Measurements from ENCODE around the gene SPATA21. TPM values are rescaled to one million over a fixed set of nuclear protein-coding genes. Genes with fewer than 3 reads are reported as not detected.

The SPATA21 gene
- total and polyA plus RNA-seq, 7 experiments from 2014 or later = not detected

DNA sequence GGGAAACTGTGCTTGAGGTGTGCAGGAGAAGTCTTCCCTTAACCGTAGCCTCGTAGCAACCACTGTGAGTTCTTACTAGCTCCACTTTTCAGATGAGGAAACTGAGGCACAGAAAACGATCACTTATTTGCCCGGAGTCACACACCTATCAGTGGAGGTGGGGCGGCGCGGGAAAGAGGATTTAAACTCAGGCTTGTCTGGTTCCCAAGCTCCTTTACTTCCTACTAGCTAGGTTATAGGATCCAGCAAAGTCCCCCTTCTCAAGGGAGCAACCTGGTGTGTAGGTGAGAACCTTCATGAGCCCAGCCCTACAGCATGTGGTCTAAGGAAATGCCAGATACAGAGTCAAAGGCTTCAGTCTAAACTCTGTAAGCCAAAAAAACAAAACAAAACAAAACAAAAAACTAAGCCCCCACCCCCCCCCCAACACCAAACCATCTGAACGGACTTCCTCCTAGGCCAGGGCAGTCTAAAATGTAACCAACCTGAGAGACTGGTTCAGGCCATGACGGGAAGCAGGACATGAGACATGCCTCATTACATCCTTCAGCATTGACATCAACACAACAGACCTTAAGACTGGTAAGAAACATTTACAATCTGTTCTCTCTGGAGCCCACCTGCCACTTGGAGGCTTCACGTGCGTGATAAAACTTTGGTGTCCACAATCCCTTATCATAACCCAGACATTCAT lies 84.2 kb downstream of the SPATA21 start:
- Histone ChIP-seq H3K27ac (ENCODE audit: low read depth, low read length) (peak overlapping the region; percentile 97), H3K9me3 (ENCODE audit: control insufficient read depth in 2 of 3, low read length in 3 of 3) (no peaks in the 10 kb centered on the region), H3K27me3 (ENCODE audit: control insufficient read depth in 2 of 2, insufficient read depth in 2 of 2, low read length in 2 of 2) (no peaks in the 10 kb centered on the region), H3K4me1 (ENCODE audit: control insufficient read depth in 2 of 2, insufficient read depth in 2 of 2, low read length in 2 of 2) (peaks cover 10 to 24% of the 10 kb centered on the region in 2 donors), H3K4me3 (ENCODE audit: low read length) (peak overlapping the region; percentile 71), H3K36me3 (ENCODE audit: control insufficient read depth in 2 of 3, insufficient read depth in 3 of 3, low read length in 3 of 3) (peaks cover 0 to 7% (median 0%) of the 10 kb centered on the region in 3 experiments)
- Mint-ChIP-seq H3K4me3 (peak overlapping the region; percentile 84 to 98 (median 94)), H3K36me3 (peaks cover 0 to 2% (median 0%) of the 10 kb centered on the region in 5 donors), H3K4me1 (peaks cover 17 to 39% (median 32%) of the 10 kb centered on the region in 7 donors), H3K27me3 (no peaks in the 10 kb centered on the region), H3K27ac (peak overlapping the region; percentile 69 to 97 (median 94)), H3K9me3 (no peaks in the 10 kb centered on the region)
- no peak for DNase-seq
- no peak for ATAC-seq
- ChIA-PET POLR2A (interaction anchor here (0.6 to 3.2 kb wide), 13 partner anchors 8 to 552 kb away, joined by 3 to 29 read pairs (median 3); partner anchors contain the start of genes CPLANE2, SZRD1 and ZBTB17), CTCF (interaction anchor here (0.8 to 3.2 kb wide), 4 partner anchors 10 to 274 kb away, joined by 3 to 24 read pairs (median 5); partner anchors contain the start of genes NECAP2 and SZRD1)
- intact Hi-C loops (cut with micrococcal nuclease) = loop anchor here (1.0 to 5.0 kb wide), 10 partner anchors 10 to 826 kb away; partner anchors contain the start of genes SZRD1 (in 2 of the 2), ZBTB17 (in 2 of the 2), CPLANE2 (in 1 of the 2) and DNAJC16 (in 1 of the 2)

- Histone ChIP-seq H3K4me3 (ENCODE audit: low read length) (peak within 1 kb of the TSS; percentile 71), H3K9me3 (ENCODE audit: control insufficient read depth in 2 of 3, low read length in 3 of 3) (no peaks in the 10 kb centered on the region), H3K27ac (ENCODE audit: low read depth, low read length) (peak within 1 kb of the TSS; percentile 97), H3K4me1 (ENCODE audit: control insufficient read depth in 2 of 2, insufficient read depth in 2 of 2, low read length in 2 of 2) (peaks cover 10 to 24% of the 10 kb centered on the region in 2 donors), H3K27me3 (ENCODE audit: control insufficient read depth in 2 of 2, insufficient read depth in 2 of 2, low read length in 2 of 2) (no peaks in the 10 kb centered on the region), H3K36me3 (ENCODE audit: control insufficient read depth in 2 of 3, insufficient read depth in 3 of 3, low read length in 3 of 3) (peaks cover 0 to 7% (median 0%) of the 10 kb centered on the region in 3 experiments)
- peak within 1 kb of the TSS; percentile 69 to 98 (median 94) for H3K27ac Mint-ChIP-seq
- no peaks in the 10 kb centered on the region for H3K27me3 Mint-ChIP-seq
- intact Hi-C loops (cut with micrococcal nuclease) = loop anchor here (1.0 to 5.0 kb wide), 10 partner anchors 11 to 825 kb away; partner anchors contain the start of genes SZRD1 (in 2 of the 2), ZBTB17 (in 2 of the 2), CPLANE2 (in 1 of the 2) and DNAJC16 (in 1 of the 2)
- ChIA-PET CTCF (interaction anchor here (0.7 to 3.2 kb wide), 4 partner anchors 10 to 282 kb away, joined by 3 to 24 read pairs (median 5); partner anchors contain the start of gene NECAP2), POLR2A (interaction anchor here (0.6 to 3.2 kb wide), 12 partner anchors 9 to 553 kb away, joined by 3 to 29 read pairs (median 4); partner anchors contain the start of genes CPLANE2, SZRD1 and ZBTB17)
- DNase-seq (peak; percentile 88 to 96 (median 94)), ATAC-seq (peak; percentile 95)
- peaks cover 0 to 2% (median 0%) of the 10 kb centered on the region in 5 donors for H3K36me3 Mint-ChIP-seq
- peak within 1 kb of the TSS; percentile 84 to 98 (median 94) for H3K4me3 Mint-ChIP-seq
- H3K4me1 Mint-ChIP-seq = peaks cover 17 to 44% (median 34%) of the 10 kb centered on the region in 7 donors
- no peaks in the 10 kb centered on the region for H3K9me3 Mint-ChIP-seq
These were observed 85.0 kb downstream of the SPATA21 start, which contains the start of gene FBXO42 for GRCh38 chr1:16351994-16352841. Gene FBXO42, minus strand, starts transcription at chr1:16352480. Its CDS starts 37,062 bp downstream, at chr1:16315418.

DNA sequence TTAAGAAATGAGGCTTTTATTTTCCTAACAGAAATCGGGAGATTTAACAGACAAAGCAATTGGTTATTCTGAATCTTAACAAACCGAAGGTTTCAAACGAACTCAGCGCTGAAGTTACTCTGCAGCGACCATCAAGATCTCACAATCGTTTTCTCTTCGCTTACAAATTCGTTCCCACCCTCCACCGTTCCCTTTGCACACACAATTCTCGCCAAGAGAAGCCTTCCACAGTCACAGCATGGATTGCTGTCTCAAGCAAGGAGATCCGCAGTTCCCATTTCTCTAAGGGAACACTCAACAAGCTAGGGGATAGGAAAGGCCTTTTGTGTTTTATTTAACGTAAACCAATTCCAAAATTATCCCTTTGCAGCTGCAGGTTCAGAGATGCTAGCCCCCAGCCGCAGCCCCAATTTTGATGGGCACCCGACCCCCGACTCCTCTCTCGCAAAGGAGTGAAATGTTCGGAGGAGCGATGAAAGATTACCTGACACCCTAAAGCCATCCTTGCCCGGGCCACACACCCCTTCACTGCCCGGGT lies 85.7 kb downstream of the SPATA21 start:
- CTCF ChIA-PET = interaction anchor here (0.7 to 3.2 kb wide), 4 partner anchors 11 to 283 kb away, joined by 3 to 24 read pairs (median 5); partner anchors contain the start of gene NECAP2
- Histone ChIP-seq H3K27ac (ENCODE audit: low read depth, low read length) (peak overlapping the region; percentile 97), H3K36me3 (ENCODE audit: control insufficient read depth in 2 of 3, insufficient read depth in 3 of 3, low read length in 3 of 3) (peaks cover 0 to 7% (median 0%) of the 10 kb centered on the region in 3 experiments), H3K9me3 (ENCODE audit: control insufficient read depth in 2 of 3, low read length in 3 of 3) (no peaks in the 10 kb centered on the region), H3K4me3 (ENCODE audit: low read length) (peak overlapping the region; percentile 71), H3K4me1 (ENCODE audit: control insufficient read depth in 2 of 2, insufficient read depth in 2 of 2, low read length in 2 of 2) (peaks cover 10 to 24% of the 10 kb centered on the region in 2 donors), H3K27me3 (ENCODE audit: control insufficient read depth in 2 of 2, insufficient read depth in 2 of 2, low read length in 2 of 2) (no peaks in the 10 kb centered on the region)
- Mint-ChIP-seq H3K27ac (peak overlapping the region; percentile 69 to 98 (median 94)), H3K4me3 (peak overlapping the region; percentile 84 to 98 (median 94)), H3K36me3 (peaks cover 0 to 2% (median 0%) of the 10 kb centered on the region in 5 donors), H3K4me1 (peaks cover 17 to 45% (median 34%) of the 10 kb centered on the region in 7 donors), H3K9me3 (no peaks in the 10 kb centered on the region), H3K27me3 (no peaks in the 10 kb centered on the region)
- no peak for ATAC-seq
- POLR2A ChIA-PET = interaction anchor here (1.0 to 3.2 kb wide), 8 partner anchors 10 to 554 kb away, joined by 3 to 29 read pairs (median 4); partner anchors contain the start of genes SZRD1 and ZBTB17
- intact Hi-C loops (cut with micrococcal nuclease) = loop anchor here (5.0 kb wide), 6 partner anchors 114 to 824 kb away; partner anchors contain the start of genes ZBTB17 (in 2 of the 2), CPLANE2 (in 1 of the 2), DNAJC16 (in 1 of the 2) and FAM131C (in 1 of the 2)
- DNase-seq = peak in 2 of 9 donors; percentile 8 to 11

DNA sequence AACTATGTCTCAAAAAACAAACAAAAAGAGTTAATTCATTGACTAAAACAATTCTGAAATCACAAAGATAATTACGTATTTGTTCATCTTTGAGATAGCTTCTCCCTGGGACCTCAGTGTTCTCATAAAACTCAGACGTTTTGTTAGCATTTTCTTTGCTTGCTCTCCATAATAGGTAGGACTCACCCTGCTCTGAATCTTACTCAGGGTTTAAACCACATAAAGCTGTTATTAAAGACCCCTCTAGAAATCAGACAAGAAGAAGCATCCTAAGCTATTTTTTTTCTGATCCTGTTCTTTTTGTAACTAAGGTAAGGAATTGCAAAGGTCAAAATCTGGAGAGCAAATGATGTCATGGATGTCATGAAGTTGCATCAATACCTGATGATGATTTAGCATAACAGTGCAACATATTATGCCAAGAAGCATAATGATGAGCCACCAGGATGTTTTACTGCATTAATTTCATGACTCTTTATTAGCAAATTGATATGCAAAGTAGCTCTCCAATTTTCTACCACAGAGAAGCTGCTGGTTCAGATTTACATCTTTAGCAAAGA lies 87.3 kb downstream of the SPATA21 start:
- ChIA-PET POLR2A (interaction anchor here (0.6 to 1.3 kb wide), 5 partner anchors 17 to 113 kb away, joined by 3 to 5 read pairs (median 3); partner anchors contain the start of genes CPLANE2 and SZRD1), CTCF (no interaction called here)
- peaks cover 0 to 4% (median 2%) of the 10 kb centered on the region in 5 donors for H3K36me3 Mint-ChIP-seq
- Histone ChIP-seq H3K27me3 (ENCODE audit: control insufficient read depth in 2 of 2, insufficient read depth in 2 of 2, low read length in 2 of 2) (no peaks in the 10 kb centered on the region), H3K4me3 (ENCODE audit: low read length) (no peak overlapping the region), H3K9me3 (ENCODE audit: control insufficient read depth in 2 of 3, low read length in 3 of 3) (no peaks in the 10 kb centered on the region), H3K4me1 (ENCODE audit: control insufficient read depth in 2 of 2, insufficient read depth in 2 of 2, low read length in 2 of 2) (peaks cover 10 to 24% of the 10 kb centered on the region in 2 donors), H3K36me3 (ENCODE audit: control insufficient read depth in 2 of 3, insufficient read depth in 3 of 3, low read length in 3 of 3) (peaks cover 0 to 7% (median 0%) of the 10 kb centered on the region in 3 experiments), H3K27ac (ENCODE audit: low read depth, low read length) (no peak overlapping the region)
- DNase-seq (no peak), ATAC-seq (no peak)
- peak overlapping the region in 9 of 10 donors; percentile 2 to 98 (median 49) for H3K4me3 Mint-ChIP-seq
- intact Hi-C loops (cut with micrococcal nuclease) = loop anchor here (5.0 kb wide), 6 partner anchors 113 to 823 kb away; partner anchors contain the start of genes ZBTB17 (in 2 of the 2), CPLANE2 (in 1 of the 2), DNAJC16 (in 1 of the 2) and FAM131C (in 1 of the 2)
- no peaks in the 10 kb centered on the region for H3K27me3 Mint-ChIP-seq
- peak overlapping the region in 2 of 9 donors; percentile 24 to 36 for H3K27ac Mint-ChIP-seq
- no peaks in the 10 kb centered on the region for H3K9me3 Mint-ChIP-seq
- H3K4me1 Mint-ChIP-seq = peaks cover 23 to 54% (median 41%) of the 10 kb centered on the region in 7 donors

Measured in naive thymus-derived CD4-positive, alpha-beta T cell (primary cell).